Activated T-cell treated with anti-CD3 and anti-CD28 coated beads for 4 hours (primary cell): ENCODE results near the gene FBXL13.
"Not testable (repeated sequence)": the region's sequence is repeated elsewhere in the genome, so short reads cannot be mapped to it uniquely, and the experiment has no call there.

Experiments used
- DNase-seq: peaks from one replicate; pipeline ENCODE4 v3.0.0-alpha.2; 2020

FBXL13 gene

GRCh38 chr7:102811942-102812678 lies 262.5 kb downstream of the FBXL13 start:
- no peak for DNase-seq

GRCh38 chr7:102810916-102811315 lies 263.7 kb downstream of the FBXL13 start:
- no peak for DNase-seq

GRCh38 chr7:102806613-102807012 lies 268.0 kb downstream of the FBXL13 start:
- no peak for DNase-seq

GRCh38 chr7:102795987-102796595 lies 278.5 kb downstream of the FBXL13 start:
- DNase-seq, result not testable (repeated sequence)

- DNase-seq, result not testable (repeated sequence)
Measured at GRCh38 chr7:102794567-102794966, 280.0 kb downstream of the FBXL13 start.

- not testable (repeated sequence) for DNase-seq
Measured at GRCh38 chr7:102791831-102792230, 282.8 kb downstream of the FBXL13 start.

GRCh38 chr7:102791367-102791766 lies 283.2 kb downstream of the FBXL13 start:
- DNase-seq, result not testable (repeated sequence)

- DNase-seq, result not testable (repeated sequence)
Measured at GRCh38 chr7:102790364-102791100, 284.1 kb downstream of the FBXL13 start.

GRCh38 chr7:102788770-102789169 lies 285.8 kb downstream of the FBXL13 start:
- DNase-seq, result not testable (repeated sequence)

GRCh38 chr7:102780926-102781325 lies 293.7 kb downstream of the FBXL13 start:
- DNase-seq, result not testable (repeated sequence)

- not testable (repeated sequence) for DNase-seq
Measured at GRCh38 chr7:102778663-102779062, 295.9 kb downstream of the FBXL13 start.

- not testable (repeated sequence) for DNase-seq
Measured at GRCh38 chr7:102776217-102776616, 298.4 kb downstream of the FBXL13 start.

GRCh38 chr7:102770467-102770866 lies 304.1 kb downstream of the FBXL13 start:
- not testable (repeated sequence) for DNase-seq

- not testable (repeated sequence) for DNase-seq
Measured at GRCh38 chr7:102769657-102770192, 304.9 kb downstream of the FBXL13 start.

GRCh38 chr7:102763295-102763905 lies 311.2 kb downstream of the FBXL13 start:
- not testable (repeated sequence) for DNase-seq
